Activated gamma-delta T cell treated with anti-CD3 and anti-CD28 coated beads, Interleukin-2, amount 50 U/mL, for 16 hours (primary cell): ENCODE results near the gene PSMD6.

Source experiments
- DNase-seq: peaks from one replicate; pipeline ENCODE4 v3.0.0-alpha.2; 2020; ENCODE audit warnings: low read depth

Gene PSMD6

DNA sequence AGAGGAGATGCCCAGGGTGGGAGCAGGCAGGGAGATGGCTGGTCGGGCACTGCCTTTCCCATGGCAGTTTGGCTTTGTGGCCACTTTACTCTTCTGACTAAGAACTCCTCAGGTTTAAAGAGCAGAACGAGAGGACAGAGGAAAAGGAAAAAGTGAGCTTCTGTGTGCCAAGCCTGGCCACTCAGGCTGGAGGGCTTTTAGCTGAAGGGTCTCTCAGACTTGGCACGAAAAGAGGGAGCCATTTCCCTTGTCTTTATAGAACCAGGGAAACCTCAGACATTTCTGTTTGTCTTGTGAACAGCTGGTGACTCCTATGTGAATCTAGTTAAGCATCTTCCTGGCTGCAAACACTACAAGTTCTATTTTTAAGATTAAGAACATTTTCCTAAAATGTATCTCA lies 23.3 kb upstream of the PSMD6 start:
- DNase-seq: no peak

GRCh38 chr3:64042952-64043351 lies 19.7 kb upstream of the PSMD6 start:
- no peak for DNase-seq

DNA sequence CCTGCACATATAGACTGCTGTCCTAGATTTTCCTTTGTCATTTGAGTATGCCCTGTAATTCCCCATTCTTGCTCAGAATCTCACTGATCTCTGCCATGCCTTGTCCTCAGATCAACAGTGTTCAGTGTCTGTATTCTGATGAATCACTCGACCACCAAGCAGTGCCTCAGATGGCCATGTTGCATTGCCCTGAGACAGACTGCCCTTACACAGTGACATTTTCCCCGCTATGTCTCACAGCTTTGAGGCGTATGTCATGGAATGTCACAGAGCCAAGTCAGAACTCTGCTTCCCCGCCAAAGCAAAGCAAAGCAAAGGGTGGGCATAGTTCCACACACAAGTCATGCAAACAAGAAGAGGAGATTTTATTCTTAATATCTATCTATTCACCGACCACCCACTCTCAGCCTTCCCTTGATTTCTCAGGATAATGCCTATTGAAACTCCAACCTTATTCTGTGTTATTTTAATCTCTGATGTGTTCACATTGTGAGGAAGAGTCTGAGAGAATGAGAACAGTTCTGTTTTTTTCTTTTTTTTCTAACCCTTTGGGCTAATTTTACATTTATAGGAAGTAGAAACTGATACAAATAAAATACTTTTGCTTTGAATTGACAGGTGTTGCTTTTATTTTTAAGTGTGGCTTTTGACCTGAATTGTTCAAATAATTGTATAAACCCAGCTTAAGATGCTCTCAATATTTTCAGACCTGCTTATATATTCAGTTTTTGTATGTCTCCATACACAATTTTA lies 16.9 kb upstream of the PSMD6 start:
- no peak for DNase-seq

- DNase-seq: no peak
These were observed 16.0 kb upstream of the PSMD6 start for GRCh38 chr3:64039332-64039731.

DNA sequence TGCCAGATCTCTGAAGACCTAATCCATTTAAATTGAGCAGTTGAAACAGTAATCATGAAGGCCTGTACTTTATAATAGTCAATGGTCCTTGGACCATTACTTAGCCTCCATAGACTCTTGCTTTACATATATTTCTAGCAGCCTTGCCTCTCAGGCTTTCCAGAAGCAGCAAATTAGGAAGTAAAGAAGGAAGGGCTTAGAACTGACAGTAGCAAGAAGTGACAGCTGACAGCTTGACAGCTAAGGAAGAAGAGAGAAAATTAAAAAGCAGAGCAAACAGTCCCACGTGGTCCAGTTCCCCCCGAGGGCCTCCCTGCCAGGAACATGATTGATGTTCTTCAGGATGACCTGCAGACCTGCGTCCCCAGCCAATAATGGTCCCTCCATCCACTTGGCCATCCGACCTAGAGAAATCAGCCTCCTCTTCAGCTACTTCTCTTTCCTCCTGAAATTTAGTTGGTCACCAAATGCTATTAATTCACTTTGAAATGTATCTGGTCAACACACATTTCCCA lies 15.0 kb upstream of the PSMD6 start:
- DNase-seq: no peak

DNA sequence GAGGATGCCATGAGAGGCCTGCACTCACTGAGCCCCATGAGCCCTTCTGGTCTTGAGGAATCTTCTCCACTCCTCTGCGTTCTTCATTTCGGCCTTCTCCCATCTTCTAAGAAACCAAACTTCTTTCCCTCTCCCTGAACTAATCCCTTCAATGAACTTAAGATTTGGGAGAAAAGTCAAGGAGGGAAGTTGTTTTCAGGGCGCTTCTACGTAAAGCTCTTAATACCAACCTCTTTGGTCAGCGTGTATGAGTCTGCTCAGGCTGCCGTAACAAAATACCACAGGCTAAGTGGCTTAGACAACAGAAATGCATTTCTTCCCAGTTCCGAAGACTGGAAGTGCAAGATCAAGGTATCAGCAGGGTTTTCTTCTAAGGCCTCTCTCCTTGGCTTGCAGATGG lies 13.8 kb upstream of the PSMD6 start:
- no peak for DNase-seq

- no peak for DNase-seq
These were observed 9.8 kb upstream of the PSMD6 start for GRCh38 chr3:64033069-64033468.

GRCh38 chr3:64031540-64032508 lies 8.5 kb upstream of the PSMD6 start:
- DNase-seq: no peak

GRCh38 chr3:64030741-64031140 lies 7.4 kb upstream of the PSMD6 start:
- peak; percentile 68 for DNase-seq

- DNase-seq: no peak
These were observed 6.0 kb upstream of the PSMD6 start for GRCh38 chr3:64029287-64029686.

DNA sequence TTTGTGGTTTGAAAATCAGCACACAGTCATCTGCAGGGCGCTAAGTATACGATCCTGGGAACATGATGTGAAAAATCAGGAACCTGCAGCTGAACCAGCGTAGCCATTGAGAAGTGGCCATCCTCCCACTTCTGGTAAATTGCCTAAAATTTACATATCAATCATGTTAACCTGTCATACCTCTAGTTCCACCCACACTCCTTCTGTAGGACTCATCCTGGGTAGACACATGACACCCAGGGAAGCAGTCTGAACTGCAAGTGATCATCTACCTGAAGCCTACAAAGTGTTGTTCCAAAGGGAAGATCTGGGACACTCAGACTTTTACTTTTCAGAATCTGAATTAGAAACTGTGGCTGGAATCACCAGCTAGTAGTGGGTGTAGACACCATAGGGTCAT lies 5.5 kb upstream of the PSMD6 start:
- no peak for DNase-seq

GRCh38 chr3:64027658-64028057 lies 4.4 kb upstream of the PSMD6 start:
- no peak for DNase-seq

GRCh38 chr3:64026346-64026745 lies 3.1 kb upstream of the PSMD6 start:
- no peak for DNase-seq

DNA sequence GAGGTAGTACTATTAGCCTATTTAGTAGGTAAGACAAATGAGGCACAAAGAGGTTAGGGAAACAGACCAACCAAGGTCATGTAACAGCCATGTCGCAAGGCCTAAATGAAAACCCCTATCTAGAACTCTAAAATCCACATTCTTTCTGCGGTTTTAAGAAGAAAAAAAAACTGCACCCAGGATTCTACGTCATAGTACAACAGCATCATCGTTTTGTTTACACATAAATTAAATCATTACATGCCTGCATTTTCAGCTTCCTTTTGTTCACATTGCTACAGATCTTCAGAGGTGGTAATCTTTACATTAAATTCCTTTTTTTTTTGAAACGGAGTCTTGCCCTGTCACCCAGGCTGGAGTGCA lies 548 bp upstream of the PSMD6 start:
- DNase-seq: no peak

DNA sequence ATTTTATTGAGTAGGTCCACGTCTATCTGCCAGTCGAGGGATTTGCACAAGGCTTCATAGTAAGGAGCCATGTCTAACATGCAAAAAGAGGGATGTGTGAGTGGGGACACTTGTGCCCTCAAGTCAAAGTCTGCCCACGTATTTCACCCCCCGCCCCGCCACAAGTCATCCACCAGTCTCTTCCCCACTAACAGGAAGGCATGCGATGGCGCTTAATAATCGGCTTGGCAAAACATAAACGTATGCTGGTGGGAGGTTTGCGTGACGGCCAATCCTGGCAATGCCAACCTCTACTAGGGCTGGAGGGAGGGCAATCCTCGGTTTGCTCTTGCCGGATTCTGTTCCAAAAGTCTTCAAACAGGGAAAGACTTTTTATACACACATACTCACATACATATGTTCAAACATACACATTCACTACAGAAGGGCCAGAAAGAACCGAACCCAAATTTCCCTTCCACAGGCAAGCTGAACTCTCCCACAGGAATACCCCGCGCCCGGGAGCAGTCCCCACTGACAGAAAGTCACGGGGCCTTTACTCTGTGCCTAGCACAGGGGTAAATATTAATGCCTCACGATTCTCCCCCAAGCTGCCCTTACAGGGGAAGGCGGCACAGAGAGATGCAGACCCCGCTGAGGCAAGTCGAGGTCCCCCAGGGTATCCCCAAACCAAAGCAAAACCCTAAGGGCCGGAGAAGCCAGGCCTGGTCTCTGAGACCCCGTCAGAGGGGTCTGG lies 675 bp downstream of the PSMD6 start:
- DNase-seq: no peak

DNA sequence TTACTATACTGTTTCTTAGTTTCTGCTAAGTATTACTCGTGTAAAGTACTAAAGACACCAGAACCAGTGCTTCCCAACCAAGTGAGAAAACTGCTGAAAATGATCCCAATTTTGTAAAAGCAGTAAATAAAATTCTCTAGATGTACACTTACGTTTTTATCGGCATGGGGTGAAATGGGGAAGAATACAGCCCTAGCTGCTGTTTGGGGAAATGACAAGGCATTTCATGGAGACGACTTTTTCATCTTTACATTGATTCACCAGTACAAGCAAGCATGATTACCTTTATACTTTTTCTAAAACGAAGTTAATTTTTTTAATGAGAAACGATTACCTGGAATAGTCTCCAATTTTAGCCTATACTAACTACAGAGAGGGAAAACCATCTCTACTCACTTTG lies 1.4 kb downstream of the PSMD6 start:
- no peak for DNase-seq

- DNase-seq: no peak
These were observed 3.4 kb downstream of the PSMD6 start for GRCh38 chr3:64019879-64020278.

- DNase-seq: no peak
These were observed 4.0 kb downstream of the PSMD6 start for GRCh38 chr3:64019271-64019670.

- DNase-seq: no peak
These were observed 6.2 kb downstream of the PSMD6 start for GRCh38 chr3:64016941-64017620.

DNA sequence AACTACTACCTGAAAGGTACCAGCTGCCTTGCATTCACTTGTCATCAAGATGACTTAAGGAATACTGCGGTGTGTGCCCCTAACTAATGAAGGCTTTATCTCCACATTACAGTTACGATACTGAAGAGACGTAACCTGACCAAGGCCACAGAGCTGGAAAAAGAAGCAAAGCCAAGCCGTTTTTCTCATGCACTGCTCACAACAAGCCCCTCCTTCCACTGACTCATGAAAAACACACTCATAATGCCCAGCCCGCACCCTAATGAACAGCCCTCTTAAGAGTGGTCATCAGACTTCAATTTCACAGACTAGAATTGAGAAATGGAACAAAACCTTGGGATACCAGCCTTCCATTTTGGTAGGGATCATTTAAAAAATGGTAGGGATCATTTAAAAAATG lies 11.6 kb downstream of the PSMD6 start:
- no peak for DNase-seq

- no peak for DNase-seq
These were observed 13.1 kb downstream of the PSMD6 start for GRCh38 chr3:64010199-64010598.

GRCh38 chr3:64009528-64009927 lies 13.8 kb downstream of the PSMD6 start:
- no peak for DNase-seq
